SK-N-SH (cell line): Measurements from ENCODE around the gene MX2.
"Not testable (repeated sequence)": the region's sequence is repeated elsewhere in the genome, so short reads cannot be mapped to it uniquely, and the experiment has no call there.

Experiments used
- TEAD4 ChIP-seq: IDR thresholded peaks from 2 replicates; pipeline ENCODE4 v1.4.0; 2012; ENCODE audit warnings: mild to moderate bottlenecking, borderline replicate concordance; ENCODE audit not compliant: insufficient read depth
- YY1 ChIP-seq: IDR thresholded peaks from 2 replicates; pipeline ENCODE4 v1.4.0; 2012; ENCODE audit warnings: low read depth, mild to moderate bottlenecking

GRCh38 chr21:41420998-41421397, 59.2 kb downstream of the MX2 start:
- TF ChIP-seq TEAD4, YY1: not testable (repeated sequence)
